ENCODE results near the gene ARID3A. TPM values are rescaled to one million over a fixed set of nuclear protein-coding genes. Genes with fewer than 3 reads are reported as not detected.

ARID3A gene
- total RNA-seq, 4 donors from 2014 or later, result 1.8 to 9.9 (median 7.8) TPM

DNA sequence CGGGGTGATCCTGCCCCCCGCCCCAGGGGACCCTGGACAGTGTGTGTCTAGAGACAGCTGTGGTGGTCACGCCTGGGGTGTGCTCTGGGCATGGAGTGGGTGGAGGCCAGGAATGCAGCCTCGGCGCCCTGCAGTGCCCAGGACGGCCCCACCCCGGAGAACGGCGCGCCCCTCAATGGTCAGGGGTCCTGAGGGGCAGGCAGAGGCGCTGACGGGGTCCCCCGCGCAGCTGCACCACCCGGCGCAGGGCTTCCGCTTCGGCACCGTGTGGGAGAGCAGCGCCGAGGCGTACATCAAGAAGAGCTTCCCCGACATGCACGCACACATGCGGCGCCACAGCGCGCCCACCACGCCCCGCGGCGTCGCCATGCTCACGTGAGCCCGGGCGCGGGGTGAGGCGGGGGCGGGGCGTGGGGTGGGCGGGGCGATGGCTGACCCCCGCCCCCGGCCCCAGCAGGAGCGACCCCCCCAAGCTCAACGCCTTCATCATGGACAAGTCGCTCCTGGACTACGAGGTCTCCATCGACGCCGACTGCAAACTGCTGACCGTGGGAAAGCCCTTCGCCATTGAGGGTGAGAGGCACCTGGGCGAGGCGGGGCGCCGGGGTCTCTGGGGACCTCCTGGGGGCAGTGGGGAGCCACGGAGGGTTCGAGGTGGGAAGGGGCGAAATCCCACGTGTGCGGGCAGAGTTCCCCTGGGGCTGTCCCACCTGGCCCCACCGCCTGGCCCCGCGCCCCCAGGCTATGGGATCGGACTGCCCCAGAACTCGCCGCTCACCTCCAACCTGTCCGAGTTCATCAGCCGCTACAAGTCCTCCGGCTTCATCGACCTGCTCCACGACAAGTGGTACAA lies 81.8 kb downstream of the ARID3A start:
- no peaks in the 10 kb centered on the region for H3K9me3 ChIP-seq
- intact Hi-C loops (cut with DNase I; ENCODE audit: low total_unique reads) (no loop called here), in situ Hi-C loops (cut with MboI; ENCODE audit: low sequenced_read_pairs in 4 of 4) (no loop called here)
- TF ChIP-seq, protein P1, sequence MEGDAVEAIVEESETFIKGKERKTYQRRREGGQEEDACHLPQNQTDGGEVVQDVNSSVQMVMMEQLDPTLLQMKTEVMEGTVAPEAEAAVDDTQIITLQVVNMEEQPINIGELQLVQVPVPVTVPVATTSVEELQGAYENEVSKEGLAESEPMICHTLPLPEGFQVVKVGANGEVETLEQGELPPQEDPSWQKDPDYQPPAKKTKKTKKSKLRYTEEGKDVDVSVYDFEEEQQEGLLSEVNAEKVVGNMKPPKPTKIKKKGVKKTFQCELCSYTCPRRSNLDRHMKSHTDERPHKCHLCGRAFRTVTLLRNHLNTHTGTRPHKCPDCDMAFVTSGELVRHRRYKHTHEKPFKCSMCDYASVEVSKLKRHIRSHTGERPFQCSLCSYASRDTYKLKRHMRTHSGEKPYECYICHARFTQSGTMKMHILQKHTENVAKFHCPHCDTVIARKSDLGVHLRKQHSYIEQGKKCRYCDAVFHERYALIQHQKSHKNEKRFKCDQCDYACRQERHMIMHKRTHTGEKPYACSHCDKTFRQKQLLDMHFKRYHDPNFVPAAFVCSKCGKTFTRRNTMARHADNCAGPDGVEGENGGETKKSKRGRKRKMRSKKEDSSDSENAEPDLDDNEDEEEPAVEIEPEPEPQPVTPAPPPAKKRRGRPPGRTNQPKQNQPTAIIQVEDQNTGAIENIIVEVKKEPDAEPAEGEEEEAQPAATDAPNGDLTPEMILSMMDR (IDR thresholded peaks at IDR 0.05 in 4 of 5, conservative IDR thresholded peaks at IDR 0.05 in 1 of 5), result no peak
- no peak for TF ChIP-seq POLR2A (IDR thresholded peaks at IDR 0.05)
- H3K4me3 ChIP-seq, result no peak overlapping the region
- H3K4me1 ChIP-seq, result no peaks in the 10 kb centered on the region
- peaks cover 5 to 12% (median 5%) of the 10 kb centered on the region in 3 donors for H3K27me3 ChIP-seq
- no peak overlapping the region for H3K27ac ChIP-seq
- DNase-seq (no peak), ATAC-seq (no peak)
- H3K36me3 ChIP-seq, result peaks cover 0 to 29% of the 10 kb centered on the region in 2 donors

GRCh38 chr19:1008268-1009040 lies 82.6 kb downstream of the ARID3A start:
- no peaks in the 10 kb centered on the region for H3K4me1 ChIP-seq
- peaks cover 0 to 4% (median 0%) of the 10 kb centered on the region in 3 donors for H3K27me3 ChIP-seq
- H3K27ac ChIP-seq, result no peak overlapping the region
- H3K4me3 ChIP-seq, result no peak overlapping the region
- intact Hi-C loops (cut with DNase I; ENCODE audit: low total_unique reads), result no loop called here
- TF ChIP-seq, protein P1 (IDR thresholded peaks at IDR 0.05 in 4 of 5, conservative IDR thresholded peaks at IDR 0.05 in 1 of 5), result no peak
- TF ChIP-seq POLR2A (IDR thresholded peaks at IDR 0.05), result no peak
- in situ Hi-C loops (cut with MboI; ENCODE audit: low sequenced_read_pairs in 4 of 4), result no loop called here
- H3K9me3 ChIP-seq, result no peaks in the 10 kb centered on the region
- ATAC-seq (no peak), DNase-seq (no peak)
- H3K36me3 ChIP-seq, result peaks cover 0 to 38% of the 10 kb centered on the region in 2 donors

DNA sequence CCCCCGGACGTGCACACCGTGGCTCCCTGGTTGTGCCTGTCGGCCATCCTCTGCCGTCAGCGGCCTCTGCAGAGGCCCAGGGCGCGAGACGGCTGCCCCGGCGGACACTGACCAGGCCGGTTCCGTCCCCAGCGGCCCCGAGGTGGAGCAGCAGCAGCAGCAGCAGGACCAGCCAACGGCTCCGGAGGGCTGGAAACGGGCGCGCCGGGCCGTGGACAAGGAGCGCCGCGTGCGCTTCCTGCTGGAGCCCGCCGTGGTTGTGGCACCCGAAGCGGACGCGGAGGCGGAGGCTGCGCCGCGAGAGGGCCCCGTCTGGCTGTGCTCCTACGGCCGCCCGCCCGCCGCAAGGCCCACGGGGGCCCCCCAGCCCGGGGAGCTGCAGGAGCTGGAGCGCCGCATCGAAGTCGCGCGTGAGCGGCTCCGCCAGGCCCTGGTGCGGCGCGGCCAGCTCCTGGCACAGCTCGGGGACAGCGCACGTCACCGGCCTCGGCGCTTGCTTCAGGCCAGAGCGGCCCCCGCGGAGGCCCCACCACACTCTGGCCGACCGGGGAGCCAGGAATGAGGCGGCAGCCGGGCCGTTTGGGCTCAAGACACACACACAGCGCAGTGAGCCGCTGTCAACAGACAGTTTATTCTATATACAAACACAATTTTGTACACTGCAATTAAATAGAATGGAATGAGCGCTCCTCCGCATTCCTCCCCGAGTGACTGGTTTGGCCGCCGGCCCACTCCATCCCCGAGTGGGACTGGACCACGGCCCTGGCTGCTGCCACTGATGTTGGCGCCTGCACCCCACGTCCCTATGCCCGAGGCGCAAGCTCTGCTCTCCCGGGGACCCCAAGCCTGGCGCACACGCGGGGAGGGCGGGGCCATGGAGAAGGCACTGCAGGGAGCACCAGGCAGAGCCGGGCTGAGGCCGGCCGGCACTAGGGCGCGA lies 83.5 kb downstream of the ARID3A start:
- H3K27ac ChIP-seq, result no peak overlapping the region
- in situ Hi-C loops (cut with MboI; ENCODE audit: low sequenced_read_pairs in 4 of 4), result no loop called here
- no peak for TF ChIP-seq POLR2A (IDR thresholded peaks at IDR 0.05)
- TF ChIP-seq, protein P1 (IDR thresholded peaks at IDR 0.05 in 4 of 5, conservative IDR thresholded peaks at IDR 0.05 in 1 of 5), result no peak
- H3K9me3 ChIP-seq, result no peaks in the 10 kb centered on the region
- intact Hi-C loops (cut with DNase I; ENCODE audit: low total_unique reads), result no loop called here
- ATAC-seq, result no peak
- H3K4me3 ChIP-seq, result no peak overlapping the region
- H3K4me1 ChIP-seq, result no peaks in the 10 kb centered on the region
- H3K27me3 ChIP-seq, result peaks cover 0 to under 1% (median 0%) of the 10 kb centered on the region in 3 donors
- no peak for DNase-seq
- peaks cover 0 to 43% of the 10 kb centered on the region in 2 donors for H3K36me3 ChIP-seq

GRCh38 chr19:1009981-1010538 lies 84.2 kb downstream of the ARID3A start:
- Histone ChIP-seq H3K4me3 (no peak overlapping the region), H3K9me3 (no peaks in the 10 kb centered on the region), H3K36me3 (peaks cover 0 to 43% of the 10 kb centered on the region in 2 donors), H3K27me3 (no peaks in the 10 kb centered on the region), H3K4me1 (peaks cover 2 to 5% of the 10 kb centered on the region in 2 donors), H3K27ac (no peak overlapping the region)
- DNase-seq (no peak), ATAC-seq (no peak)
- in situ Hi-C loops (cut with MboI; ENCODE audit: low sequenced_read_pairs in 4 of 4) (no loop called here), intact Hi-C loops (cut with DNase I; ENCODE audit: low total_unique reads) (no loop called here)
- no peak for TF ChIP-seq POLR2A (IDR thresholded peaks at IDR 0.05)
- TF ChIP-seq, protein P1 (IDR thresholded peaks at IDR 0.05 in 4 of 5, conservative IDR thresholded peaks at IDR 0.05 in 1 of 5), result no peak

All from gastrocnemius medialis (tissue), 4 donors.